Activated naive CD4-positive, alpha-beta T cell treated with anti-CD3 and anti-CD28 coated beads, Interleukin-2, amount 50 U/mL, for 24 hours (primary cell): ENCODE measurements around the gene AVP.
A peak's percentile ranks its signal among the peaks of the same experiment; 100 is the strongest.

Experiments used
- H3K27ac Mint-ChIP-seq: one replicate; pipeline ENCODE4 v1.8.0; 2021; ENCODE audit warnings: mild to moderate bottlenecking, mixed read lengths
- H3K27me3 Mint-ChIP-seq: one replicate; pipeline ENCODE4 v1.8.0; 2021; ENCODE audit warnings: mixed read lengths
- H3K36me3 Mint-ChIP-seq: one replicate; pipeline ENCODE4 v1.8.0; 2021; ENCODE audit warnings: mixed read lengths
- H3K4me1 Mint-ChIP-seq: one replicate; pipeline ENCODE4 v1.8.0; 2021; ENCODE audit warnings: mixed read lengths
- H3K4me3 Mint-ChIP-seq: one replicate; pipeline ENCODE4 v1.8.0; 2021; ENCODE audit warnings: mild to moderate bottlenecking, mixed read lengths
- H3K9me3 Mint-ChIP-seq: one replicate; pipeline ENCODE4 v1.8.0; 2021; ENCODE audit warnings: mixed read lengths

AVP gene

GRCh38 chr20:3047486-3048419, 36.8 kb downstream of the AVP start:
- H3K4me3 Mint-ChIP-seq, result peak overlapping the region; percentile 44
- H3K27ac Mint-ChIP-seq, result no peak overlapping the region
- H3K27me3 Mint-ChIP-seq, result no peaks in the 10 kb centered on the region
- peaks cover 20% of the 10 kb centered on the region for H3K4me1 Mint-ChIP-seq
- H3K9me3 Mint-ChIP-seq, result no peaks in the 10 kb centered on the region
- peaks cover 10% of the 10 kb centered on the region for H3K36me3 Mint-ChIP-seq

GRCh38 chr20:3046677-3047462, 37.7 kb downstream of the AVP start:
- Mint-ChIP-seq H3K4me3 (peak overlapping the region; percentile 95), H3K4me1 (peaks cover 20% of the 10 kb centered on the region), H3K36me3 (peaks cover 10% of the 10 kb centered on the region), H3K9me3 (no peaks in the 10 kb centered on the region), H3K27ac (peak overlapping the region; percentile 85), H3K27me3 (no peaks in the 10 kb centered on the region)

DNA sequence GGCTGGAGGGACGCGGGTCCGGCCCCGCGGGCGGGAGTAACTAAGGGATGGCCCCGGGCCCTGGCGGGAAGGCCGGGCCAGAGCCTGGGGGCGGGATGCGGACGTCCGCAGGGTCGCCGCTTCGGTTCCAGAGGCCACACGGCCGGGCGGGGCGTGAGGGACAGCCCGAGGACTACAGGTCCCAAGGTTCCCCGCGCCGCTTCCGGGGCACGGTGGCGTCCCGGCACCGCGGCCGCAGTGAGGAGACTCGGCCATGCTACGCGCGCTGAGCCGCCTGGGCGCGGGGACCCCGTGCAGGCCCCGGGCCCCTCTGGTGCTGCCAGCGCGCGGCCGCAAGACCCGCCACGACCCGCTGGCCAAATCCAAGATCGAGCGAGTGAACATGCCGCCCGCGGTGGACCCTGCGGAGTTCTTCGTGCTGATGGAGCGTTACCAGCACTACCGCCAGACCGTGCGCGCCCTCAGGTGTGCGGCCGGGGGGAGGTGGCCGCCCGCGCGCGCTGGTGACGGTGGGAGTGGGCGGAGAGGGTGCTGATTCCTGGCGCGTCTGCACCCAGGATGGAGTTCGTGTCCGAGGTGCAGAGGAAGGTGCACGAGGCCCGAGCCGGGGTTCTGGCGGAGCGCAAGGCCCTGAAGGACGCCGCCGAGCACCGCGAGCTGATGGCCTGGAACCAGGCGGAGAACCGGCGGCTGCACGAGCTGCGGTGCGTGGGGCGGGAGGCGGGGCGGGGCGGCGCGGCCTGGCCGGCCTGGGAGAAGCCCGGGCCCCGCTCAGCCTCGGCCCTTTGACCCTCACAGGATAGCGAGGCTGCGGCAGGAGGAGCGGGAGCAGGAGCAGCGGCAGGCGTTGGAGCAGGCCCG, 38.5 kb downstream of the AVP start, which contains the start of gene MRPS26:
MRPS26 (plus strand) TSS at position 237 of the 861 bp plus-strand sequence; CDS start at position 254, 17 bp downstream.
- Mint-ChIP-seq H3K9me3 (no peaks in the 10 kb centered on the region), H3K27ac (peak within 1 kb of the TSS; percentile 85), H3K4me1 (peaks cover 20% of the 10 kb centered on the region), H3K27me3 (no peaks in the 10 kb centered on the region), H3K36me3 (peaks cover 10% of the 10 kb centered on the region), H3K4me3 (peak within 1 kb of the TSS; percentile 95)

DNA sequence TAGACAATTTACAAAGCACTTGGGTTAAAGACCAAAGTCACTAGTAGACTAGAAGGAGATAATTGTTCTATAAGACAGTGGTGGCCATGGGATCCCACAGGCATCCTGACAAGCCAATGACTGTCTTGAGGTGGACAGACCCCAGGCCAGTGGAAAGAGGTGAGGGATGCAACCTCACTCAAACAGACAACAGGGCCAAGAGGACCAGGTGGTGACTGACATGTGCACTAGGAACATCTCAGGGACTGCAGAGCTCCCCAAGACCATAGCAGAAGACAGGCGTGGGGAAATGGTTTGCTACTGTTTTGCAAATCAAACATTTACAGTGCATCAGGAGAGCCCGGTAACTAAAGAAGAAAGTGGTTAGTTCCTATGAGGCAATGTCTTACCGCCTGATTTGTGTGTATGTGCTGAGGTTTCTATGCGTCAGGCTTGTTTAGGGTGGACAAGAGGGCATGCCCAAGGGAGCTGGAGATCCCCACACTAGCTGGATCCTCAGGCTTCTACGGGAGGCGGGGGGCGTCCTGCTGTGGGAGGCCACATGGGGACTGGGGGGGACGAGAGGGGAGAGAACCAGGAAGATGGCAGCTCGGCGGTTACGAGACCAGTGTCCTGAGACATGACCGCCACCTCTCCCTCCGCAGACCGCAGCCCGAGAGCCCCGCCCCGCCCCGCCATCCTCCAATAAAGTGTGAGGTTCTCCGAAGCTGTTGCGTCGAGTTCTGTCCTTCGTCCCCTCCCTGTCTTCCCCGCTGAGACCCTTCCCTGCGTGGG, 39.3 kb downstream of the AVP start:
- peaks cover 10% of the 10 kb centered on the region for H3K36me3 Mint-ChIP-seq
- H3K9me3 Mint-ChIP-seq, result no peaks in the 10 kb centered on the region
- H3K4me3 Mint-ChIP-seq, result peak overlapping the region; percentile 84
- H3K27ac Mint-ChIP-seq, result peak overlapping the region; percentile 53
- no peaks in the 10 kb centered on the region for H3K27me3 Mint-ChIP-seq
- peaks cover 20% of the 10 kb centered on the region for H3K4me1 Mint-ChIP-seq

GRCh38 chr20:3044336-3044965, 40.1 kb downstream of the AVP start:
- Mint-ChIP-seq H3K36me3 (peaks cover 8% of the 10 kb centered on the region), H3K27me3 (no peaks in the 10 kb centered on the region)

DNA sequence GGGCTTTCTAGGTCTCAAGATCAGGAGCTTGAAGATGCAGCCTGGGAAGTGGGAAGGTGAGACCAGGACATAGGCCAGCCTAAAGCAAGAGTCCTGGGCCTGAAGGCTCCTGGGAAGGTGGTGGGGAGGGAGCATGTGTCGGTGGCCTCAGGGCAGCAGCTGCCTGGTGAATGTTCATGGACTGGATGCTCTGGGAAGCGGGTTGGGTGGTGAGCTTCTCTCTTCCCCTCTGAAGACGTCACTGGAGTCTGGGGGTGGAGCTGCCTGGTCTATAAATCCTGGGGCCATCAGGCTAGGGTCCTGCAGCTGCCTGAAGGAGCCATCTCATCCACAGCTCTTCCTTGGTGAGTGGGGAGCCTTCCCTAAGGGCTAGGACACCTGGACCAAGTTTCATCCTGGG, 41.2 kb downstream of the AVP start, which contains the start of gene GNRH2:
GNRH2 (plus strand) TSS at position 301 of the 400 bp plus-strand sequence. CDS start 793 bp downstream, outside the sequence.
- Mint-ChIP-seq H3K4me3 (no peak within 1 kb of the TSS), H3K27ac (peak within 1 kb of the TSS; percentile 46)

More at GRCh38 chr20:3044336-3044965, 40.1 kb downstream of the AVP start:
- Mint-ChIP-seq H3K9me3 (no peaks in the 10 kb centered on the region), H3K27ac (no peak overlapping the region), H3K4me1 (peaks cover 16% of the 10 kb centered on the region), H3K4me3 (peak overlapping the region; percentile 15)

GRCh38 chr20:3042625-3043024, 41.9 kb downstream of the AVP start:
- H3K27ac Mint-ChIP-seq, result no peak overlapping the region
- H3K27me3 Mint-ChIP-seq, result no peaks in the 10 kb centered on the region
- H3K4me3 Mint-ChIP-seq, result no peak overlapping the region

More for the DNA sequence above, 41.2 kb downstream of the AVP start, which contains the start of gene GNRH2:
- H3K36me3 Mint-ChIP-seq, result peaks cover 5% of the 10 kb centered on the region
- H3K4me1 Mint-ChIP-seq, result peaks cover 13% of the 10 kb centered on the region
- H3K27me3 Mint-ChIP-seq, result no peaks in the 10 kb centered on the region
- no peaks in the 10 kb centered on the region for H3K9me3 Mint-ChIP-seq

GRCh38 chr20:3041854-3042409, 42.6 kb downstream of the AVP start:
- H3K4me3 Mint-ChIP-seq, result no peak overlapping the region
- no peak overlapping the region for H3K27ac Mint-ChIP-seq
- H3K9me3 Mint-ChIP-seq, result no peaks in the 10 kb centered on the region
- peaks cover 9% of the 10 kb centered on the region for H3K4me1 Mint-ChIP-seq
- H3K27me3 Mint-ChIP-seq, result no peaks in the 10 kb centered on the region
- peaks cover 4% of the 10 kb centered on the region for H3K36me3 Mint-ChIP-seq

More at GRCh38 chr20:3042625-3043024, 41.9 kb downstream of the AVP start:
- Mint-ChIP-seq H3K4me1 (peaks cover 11% of the 10 kb centered on the region), H3K9me3 (no peaks in the 10 kb centered on the region), H3K36me3 (peaks cover 4% of the 10 kb centered on the region)

GRCh38 chr20:3040086-3040485, 44.4 kb downstream of the AVP start:
- Mint-ChIP-seq H3K27me3 (no peaks in the 10 kb centered on the region), H3K4me1 (peaks cover 2% of the 10 kb centered on the region), H3K9me3 (no peaks in the 10 kb centered on the region), H3K27ac (no peak overlapping the region), H3K4me3 (no peak overlapping the region), H3K36me3 (peaks cover 7% of the 10 kb centered on the region)

DNA sequence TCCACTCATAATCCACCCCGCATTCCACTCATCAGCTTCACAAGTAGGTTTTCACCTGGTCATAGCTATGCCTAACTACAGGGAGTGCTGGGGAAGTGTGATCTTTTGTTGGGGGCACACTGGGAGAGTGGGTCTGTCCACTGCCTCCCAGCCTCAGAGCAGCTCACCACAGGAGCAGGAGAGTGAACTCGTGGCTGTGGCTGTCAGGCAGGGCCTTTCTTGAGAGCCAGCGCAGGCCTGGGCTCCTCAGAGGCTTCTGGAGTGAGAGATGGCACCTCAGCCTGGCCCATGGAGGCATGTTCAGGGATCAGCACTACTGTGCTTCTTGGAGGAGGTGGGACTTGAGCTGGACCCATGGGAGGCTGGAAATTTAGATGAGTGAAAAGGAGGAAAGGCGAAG, 45.1 kb downstream of the AVP start:
- Mint-ChIP-seq H3K4me3 (no peak overlapping the region), H3K36me3 (peaks cover 9% of the 10 kb centered on the region), H3K9me3 (no peaks in the 10 kb centered on the region)

DNA sequence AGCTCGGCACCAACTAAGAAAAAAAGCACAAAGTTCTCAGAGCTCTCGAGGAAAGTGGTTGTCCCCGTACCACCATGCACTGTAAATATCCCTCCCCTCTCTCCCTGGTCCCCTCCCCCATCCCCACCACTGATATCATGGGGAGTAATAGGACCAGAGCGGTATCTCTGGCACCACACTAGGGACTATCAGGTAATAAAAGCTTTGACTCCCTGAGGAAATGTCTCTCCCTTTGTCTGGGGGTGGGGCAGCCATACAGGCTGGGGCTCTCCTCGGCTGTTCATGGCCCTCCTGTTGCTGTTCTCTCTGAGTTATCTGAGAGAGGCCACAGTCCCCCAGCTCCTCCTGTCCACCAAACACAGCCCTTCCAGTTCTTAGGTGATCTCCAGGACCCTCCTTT, 46.1 kb downstream of the AVP start:
- Mint-ChIP-seq H3K4me1 (no peaks in the 10 kb centered on the region), H3K36me3 (peaks cover 9% of the 10 kb centered on the region), H3K27ac (peak overlapping the region; percentile 59), H3K27me3 (no peaks in the 10 kb centered on the region), H3K4me3 (no peak overlapping the region), H3K9me3 (no peaks in the 10 kb centered on the region)

More for the DNA sequence above, 45.1 kb downstream of the AVP start:
- Mint-ChIP-seq H3K27me3 (no peaks in the 10 kb centered on the region), H3K27ac (peak overlapping the region; percentile 93), H3K4me1 (no peaks in the 10 kb centered on the region)

- no peaks in the 10 kb centered on the region for H3K27me3 Mint-ChIP-seq
- H3K4me3 Mint-ChIP-seq, result no peak overlapping the region
- H3K27ac Mint-ChIP-seq, result no peak overlapping the region
- no peaks in the 10 kb centered on the region for H3K9me3 Mint-ChIP-seq
- peaks cover 9% of the 10 kb centered on the region for H3K36me3 Mint-ChIP-seq
- no peaks in the 10 kb centered on the region for H3K4me1 Mint-ChIP-seq
Observed at GRCh38 chr20:3037654-3038053, 46.9 kb downstream of the AVP start.

GRCh38 chr20:3032624-3033023, 51.9 kb downstream of the AVP start:
- H3K9me3 Mint-ChIP-seq, result no peaks in the 10 kb centered on the region
- no peaks in the 10 kb centered on the region for H3K4me1 Mint-ChIP-seq
- H3K27me3 Mint-ChIP-seq, result no peaks in the 10 kb centered on the region
- H3K4me3 Mint-ChIP-seq, result no peak overlapping the region
- no peak overlapping the region for H3K27ac Mint-ChIP-seq
- peaks cover 13% of the 10 kb centered on the region for H3K36me3 Mint-ChIP-seq
